CD4-positive, alpha-beta T cell treated with Interleukin-17A for 1 hour (primary cell): Measurements from ENCODE around the gene KRTAP12-4.
A peak's percentile ranks its signal among the peaks of the same experiment; 100 is the strongest.
"Not testable (repeated sequence)": the region's sequence is repeated elsewhere in the genome, so short reads cannot be mapped to it uniquely, and the experiment has no call there.

Experiments used
- DNase-seq: peaks from one replicate; pipeline ENCODE4 v3.0.0-alpha.2; 2020

KRTAP12-4 gene

DNA sequence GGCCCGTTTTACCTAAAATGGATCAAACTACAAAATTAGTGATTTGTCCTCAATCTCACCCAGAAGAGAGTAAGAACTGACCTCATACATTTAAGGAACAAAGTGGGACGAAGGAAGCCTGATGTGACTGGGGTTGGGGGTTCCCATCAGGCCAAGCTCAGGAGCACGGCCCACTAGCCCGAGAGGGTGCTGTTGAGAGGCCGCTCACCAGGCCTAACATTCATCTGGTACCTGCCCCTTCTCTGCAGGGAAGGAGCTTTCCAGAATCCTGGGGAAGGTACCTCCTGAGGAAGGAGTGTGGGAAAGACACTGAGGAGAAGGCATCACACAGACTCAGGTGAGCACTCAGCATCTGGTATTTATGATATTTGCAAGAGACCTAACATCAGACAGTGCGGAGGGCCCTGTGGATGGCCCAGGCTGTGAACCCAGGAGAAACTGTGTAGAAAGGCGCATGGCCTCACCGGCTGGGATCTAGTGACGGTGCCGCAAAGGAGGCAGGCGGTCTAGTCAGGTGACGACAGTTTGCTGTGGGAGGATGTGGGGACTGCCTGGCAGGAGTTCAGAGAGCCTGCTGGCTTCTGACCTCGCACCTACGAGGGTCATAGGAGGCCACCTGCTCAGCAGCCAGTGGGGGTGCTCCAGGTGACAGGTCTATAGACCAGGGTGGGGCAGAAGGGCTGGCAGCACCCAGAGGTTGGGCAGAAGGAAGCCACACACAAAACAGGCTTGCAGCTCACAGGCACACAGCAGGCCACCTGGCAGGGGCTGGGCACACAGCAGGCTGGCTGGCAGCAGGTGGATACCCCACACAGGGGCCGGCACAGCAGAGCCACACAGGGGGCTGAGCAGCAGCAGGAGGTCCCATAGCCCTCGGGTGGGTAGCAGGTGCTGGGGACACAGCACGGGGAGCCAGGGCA is 543 bp downstream of the KRTAP12-4 start:
- peak; percentile 81 for DNase-seq

DNA sequence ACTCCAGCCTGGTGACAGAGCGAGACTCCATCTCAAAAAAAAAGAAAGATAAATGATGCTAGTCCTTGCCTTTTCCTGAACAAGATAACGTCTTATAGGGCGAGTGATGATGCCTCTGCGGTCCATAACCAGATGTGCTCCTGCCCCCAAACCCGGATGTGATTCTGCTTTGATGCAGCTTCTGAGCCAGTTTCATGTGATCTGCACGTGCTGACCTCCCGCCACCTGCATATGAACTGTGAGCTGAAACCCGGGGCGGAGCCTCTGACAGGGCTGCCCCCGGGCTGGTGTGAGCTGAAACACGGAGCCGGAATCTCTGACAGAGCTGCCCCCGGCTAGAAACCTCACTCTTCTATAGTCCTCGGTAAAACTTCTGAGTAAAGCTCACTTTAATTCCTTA is 1.3 kb downstream of the KRTAP12-4 start:
- DNase-seq, result no peak

DNA sequence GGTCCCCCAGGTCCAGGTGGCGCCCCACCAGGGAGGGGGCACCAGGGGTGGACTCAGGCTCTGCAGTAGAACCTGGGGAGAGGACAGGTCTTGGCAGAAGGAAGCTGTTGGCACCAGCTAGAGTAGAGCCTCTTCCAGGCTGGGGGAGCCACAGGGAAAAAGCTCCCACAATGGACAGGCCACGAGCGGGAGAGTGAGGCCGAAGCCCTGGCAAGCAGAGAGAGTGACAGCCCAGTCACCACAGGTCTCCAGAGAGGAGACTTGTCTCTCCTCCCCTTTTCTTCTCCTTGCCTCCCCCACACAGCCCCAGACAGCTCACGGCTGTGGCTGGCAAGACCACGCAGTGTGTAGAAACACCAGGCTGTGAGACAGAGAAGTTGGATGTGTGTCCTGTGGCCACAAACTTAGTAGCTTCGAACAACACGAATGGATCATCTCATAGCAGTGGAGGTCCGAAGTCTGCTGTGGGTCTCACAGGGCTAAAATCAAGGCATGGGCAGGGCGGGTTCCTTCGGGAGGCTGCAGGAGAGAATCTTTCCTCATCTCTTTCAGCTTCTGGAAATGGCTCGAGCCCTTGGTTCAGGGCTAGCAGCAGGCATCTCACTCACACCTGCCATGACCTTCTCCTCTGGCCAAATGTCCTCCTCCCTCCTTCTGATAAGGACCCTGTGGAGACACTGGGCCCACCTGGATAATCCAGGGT is 3.3 kb downstream of the KRTAP12-4 start:
- DNase-seq, result no peak

DNA sequence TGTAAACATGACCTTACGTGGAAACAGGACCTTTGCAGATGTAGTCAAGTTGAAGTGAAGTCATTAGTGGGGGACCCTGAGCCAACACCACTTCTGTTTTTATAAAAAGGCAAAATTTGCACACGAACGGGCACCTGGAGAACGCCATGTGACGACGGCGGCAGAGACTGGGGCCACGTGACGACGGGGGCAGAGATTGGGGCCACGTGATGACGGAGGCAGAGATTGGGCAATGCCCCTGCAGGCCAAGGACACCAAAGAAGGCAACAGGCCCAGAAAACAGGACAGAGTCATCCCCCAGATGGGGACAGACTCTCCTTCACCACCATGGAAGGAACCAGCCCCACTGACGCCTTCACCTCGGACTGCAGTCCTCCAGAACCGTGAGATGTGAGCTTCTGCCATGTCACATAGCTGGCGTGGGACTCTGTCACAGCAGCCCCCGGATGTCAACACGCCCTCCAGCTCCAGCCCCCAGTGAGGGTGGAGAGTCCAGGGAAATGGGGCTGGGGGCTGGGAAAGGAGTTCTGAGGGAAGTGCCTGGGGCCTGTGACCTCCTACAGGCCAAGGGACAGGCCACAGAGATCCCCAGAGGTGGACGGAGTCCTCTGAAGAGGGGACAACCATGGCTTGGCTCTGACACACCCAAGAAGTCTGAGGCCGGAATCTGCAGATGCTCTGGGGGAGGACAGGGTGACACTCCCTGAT is 4.0 kb downstream of the KRTAP12-4 start:
- no peak for DNase-seq

DNA sequence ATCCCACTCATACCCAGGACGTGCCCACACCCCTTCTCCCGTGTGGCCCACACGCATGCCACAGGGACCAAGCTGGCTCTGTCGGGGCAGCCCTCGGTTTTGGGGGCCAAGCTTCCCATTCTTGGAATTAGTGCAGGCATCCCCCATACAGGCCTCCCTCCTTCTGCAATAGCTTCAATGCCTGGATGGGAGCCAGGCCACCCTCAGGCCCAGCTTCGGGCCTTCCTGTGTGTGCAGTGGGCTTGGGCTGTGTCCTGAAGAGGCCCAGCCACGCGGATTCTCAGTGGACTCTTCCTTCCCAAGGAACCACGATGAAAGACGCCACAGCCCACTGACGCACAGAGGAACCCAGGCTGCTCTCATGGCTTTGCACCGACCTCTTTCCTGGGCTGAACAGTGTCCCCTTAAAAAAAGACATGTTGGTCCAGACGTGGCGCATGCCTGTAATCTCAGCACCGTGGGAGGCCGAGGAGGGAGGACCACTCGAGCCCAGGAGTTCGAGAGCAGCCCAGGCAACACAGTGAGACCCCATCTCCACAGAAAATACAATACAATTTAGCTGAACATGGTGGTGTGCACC is 4.8 kb downstream of the KRTAP12-4 start:
- DNase-seq, result no peak

DNA sequence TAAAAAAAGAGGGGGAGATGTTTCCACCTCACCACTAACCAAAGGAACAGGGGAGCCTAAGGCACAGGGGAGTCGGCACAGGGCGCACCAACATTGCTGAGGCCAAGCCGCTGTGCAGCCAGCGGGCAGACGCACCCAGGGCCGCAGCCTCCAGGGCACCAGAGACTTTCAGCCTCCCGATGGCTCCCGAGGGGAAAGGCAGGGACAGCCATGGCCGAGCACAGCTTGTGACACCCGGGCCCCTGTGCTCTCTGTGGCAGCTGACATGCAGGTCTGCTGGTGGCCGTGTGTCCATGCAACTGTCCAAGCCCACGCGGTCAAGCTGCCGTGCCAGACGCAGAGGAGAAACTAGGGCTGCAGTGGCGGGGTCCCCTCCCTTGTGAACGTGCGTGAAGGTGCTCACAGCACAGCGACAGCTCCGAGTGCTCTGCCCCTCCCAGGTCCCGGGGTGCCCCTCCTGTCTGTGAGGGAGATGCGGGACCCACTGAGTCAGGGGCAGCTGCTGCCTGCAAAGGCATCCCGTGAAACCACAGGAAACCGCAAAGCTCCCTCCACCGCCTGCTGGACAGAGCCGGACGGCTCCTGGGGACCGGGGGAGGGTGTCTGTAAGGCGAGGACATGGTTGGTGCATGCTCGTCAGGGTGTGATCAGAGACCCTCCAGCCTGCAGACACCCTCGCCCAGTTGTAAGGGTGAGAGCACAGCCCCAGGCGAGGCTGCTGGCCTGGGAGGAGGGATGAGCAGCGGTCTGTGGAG is 5.7 kb downstream of the KRTAP12-4 start:
- DNase-seq, result no peak

DNA sequence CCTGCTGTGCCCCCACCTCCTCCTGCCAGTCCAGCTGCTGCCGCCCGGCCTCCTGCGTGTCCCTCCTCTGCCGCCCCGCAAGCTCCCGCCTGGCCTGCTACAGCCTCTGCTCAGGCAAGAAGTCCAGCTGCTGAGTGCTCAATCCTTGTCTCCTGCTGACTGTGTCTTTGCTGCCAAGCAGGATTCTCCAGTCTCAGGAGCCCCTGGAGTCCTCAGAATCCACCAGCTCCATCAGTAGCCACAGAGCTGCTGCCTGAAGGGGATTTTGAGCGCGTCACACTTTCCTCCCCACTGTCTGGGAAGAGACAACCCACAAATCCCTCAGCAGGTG is 7.3 kb downstream of the KRTAP12-4 start:
- DNase-seq, result no peak

DNA sequence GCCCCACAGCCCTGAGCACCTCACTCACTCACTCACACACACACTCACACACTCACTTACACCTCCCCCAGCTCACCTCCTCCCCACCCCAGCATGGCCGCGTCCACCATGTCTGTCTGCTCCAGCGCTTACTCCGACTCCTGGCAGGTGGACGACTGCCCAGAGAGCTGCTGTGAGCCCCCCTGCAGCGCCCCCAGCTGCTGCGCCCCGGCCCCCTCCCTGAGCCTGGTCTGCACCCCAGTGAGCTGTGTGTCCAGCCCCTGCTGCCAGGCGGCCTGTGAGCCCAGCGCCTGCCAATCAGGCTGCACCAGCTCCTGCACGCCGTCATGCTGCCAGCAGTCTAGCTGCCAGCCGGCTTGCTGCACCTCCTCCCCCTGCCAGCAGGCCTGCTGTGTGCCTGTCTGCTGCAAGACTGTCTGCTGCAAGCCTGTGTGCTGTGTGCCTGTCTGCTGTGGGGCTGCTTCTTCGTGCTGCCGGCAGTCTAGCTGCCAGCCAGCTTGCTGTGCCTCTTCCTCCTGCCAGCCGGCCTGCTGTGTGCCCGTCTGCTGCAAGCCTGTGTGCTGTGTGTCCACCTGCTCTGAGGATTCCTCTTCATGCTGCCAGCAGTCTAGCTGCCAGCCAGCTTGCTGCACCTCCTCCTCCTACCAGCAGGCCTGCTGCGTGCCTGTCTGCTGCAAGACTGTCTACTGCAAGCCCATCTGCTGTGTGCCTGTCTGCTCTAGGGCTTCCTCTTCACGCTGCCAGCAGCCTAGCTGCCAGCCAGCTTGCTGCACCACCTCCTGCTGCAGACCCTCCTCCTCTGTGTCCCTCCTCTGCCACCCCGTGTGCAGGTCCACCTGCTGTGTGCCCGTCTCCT is 7.9 kb downstream of the KRTAP12-4 start, which contains the start of gene KRTAP10-11:
Gene KRTAP10-11, plus strand, starts transcription at position 49 of the 856 bp plus-strand sequence. Its CDS starts 45 bp downstream, at position 94.
- not testable (repeated sequence) for DNase-seq

DNA sequence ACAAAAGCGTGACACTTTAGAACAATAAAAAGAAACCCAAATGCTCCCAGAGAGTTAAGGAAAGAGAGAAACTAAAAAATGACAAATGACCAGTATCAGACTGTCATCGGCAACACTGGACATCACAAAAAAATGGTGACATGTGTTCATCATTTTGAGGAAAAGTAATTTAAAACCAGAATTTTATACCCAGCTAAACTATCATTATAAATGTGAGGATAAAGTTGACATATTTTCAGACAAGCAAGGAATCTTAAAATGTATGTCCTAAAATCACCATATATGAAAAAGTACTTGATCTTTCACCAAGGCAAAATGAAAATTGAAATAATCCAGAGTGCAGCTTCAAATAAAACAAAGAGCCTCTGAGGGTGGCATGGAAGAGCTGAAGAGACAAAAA is 9.6 kb downstream of the KRTAP12-4 start:
- no peak for DNase-seq

DNA sequence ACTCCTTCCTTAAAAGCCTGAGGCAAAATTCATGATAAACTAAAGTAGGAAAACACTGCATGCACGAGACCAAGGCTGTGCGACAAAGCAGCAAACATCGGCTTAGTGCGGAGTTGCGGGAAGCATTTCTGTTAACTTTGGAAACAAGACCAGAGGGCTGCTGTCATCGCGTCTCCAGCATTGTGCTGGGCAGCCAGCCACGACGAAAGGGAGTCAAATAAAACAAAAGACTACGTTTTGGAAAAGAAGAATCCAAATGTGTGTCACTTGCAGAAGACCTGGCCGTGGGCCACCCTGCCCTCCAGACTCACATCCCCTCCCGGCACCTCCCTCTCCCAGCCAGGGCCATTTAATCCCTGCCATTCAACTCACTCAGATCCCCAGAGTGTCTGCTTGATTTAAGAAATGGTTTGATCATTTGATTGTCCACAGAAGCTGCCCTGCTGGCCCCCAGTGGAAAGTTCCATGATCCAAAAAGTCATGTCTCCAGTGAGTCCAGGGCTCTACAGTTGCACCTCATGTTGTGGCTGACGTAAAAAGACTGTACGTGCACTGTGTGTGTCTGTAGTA is 10.6 kb downstream of the KRTAP12-4 start:
- DNase-seq, result no peak

DNA sequence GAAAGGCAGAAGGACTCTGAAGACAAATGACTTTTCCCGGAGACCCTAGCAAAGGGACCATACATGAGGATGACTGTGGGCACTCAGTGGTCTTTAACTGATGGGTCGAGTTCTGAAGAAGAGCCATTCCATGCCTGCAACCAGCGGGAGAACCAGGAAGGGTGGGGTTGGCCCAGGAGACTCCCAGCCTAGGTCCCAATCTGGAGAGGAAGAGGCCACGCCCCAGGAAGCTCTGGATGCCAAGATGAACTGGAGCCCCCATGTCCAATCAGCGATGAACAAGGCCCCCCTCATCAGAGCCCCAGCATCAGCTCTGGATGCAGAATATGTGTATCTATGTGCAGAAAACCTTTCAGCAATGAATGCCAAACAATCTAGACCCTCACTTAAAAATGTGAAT is 13.7 kb downstream of the KRTAP12-4 start:
- no peak for DNase-seq

DNA sequence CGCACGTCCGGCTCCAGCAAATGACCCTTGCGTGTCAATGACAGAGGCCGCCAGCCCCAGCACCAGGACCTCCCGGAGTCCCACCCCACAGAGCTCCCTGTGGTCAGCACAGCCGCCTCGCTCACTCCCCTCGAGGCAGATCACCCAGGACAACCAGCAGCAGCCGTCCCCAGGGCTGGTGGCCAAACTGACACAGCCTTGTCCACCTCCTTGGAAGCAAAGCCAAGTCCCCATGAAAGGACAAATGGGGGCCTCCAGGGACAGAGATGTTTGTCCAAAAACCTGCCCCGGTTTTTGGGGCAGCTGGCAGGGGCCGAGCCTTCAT is 15.2 kb downstream of the KRTAP12-4 start:
- DNase-seq, result no peak

DNA sequence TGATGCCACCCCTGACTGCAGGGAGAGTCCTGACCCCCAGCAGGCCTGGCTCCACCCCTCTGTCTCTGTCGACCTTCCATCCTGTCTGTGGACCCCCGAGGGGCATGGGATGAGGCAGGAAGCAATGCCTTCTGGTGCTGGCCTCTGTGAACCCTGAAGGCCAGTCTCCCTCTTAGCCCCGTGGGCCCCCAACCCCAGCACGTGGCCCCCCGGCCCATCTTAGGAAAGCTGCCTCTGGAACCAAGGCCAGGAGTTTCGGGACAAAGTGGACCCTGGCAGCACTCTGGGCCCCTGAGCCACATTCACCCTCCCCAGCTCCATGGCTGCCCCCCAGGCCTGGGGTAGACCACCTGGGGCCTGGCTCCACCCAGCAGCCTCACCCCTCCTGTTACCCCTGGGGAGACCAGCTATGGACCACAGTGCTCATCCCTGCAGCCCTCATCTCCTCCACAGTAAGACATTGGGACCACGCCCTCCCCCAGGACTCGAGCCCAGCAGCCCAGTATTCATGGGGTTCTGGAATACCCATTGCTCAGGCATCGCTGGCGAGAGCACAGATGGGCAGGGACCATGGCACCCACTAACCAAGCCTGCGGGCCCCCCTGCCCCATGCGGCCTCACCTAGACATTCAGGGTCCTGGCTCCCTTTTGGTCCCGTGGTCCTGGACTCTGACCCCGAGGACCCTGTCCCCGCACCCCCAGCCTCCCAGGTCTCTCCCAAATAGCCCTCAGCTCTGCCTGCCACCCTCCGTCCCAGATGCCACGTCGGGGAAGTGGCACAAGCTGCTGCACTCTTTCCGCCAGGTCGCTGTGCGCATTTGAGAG is 15.7 kb downstream of the KRTAP12-4 start:
- DNase-seq, result not testable (repeated sequence)

DNA sequence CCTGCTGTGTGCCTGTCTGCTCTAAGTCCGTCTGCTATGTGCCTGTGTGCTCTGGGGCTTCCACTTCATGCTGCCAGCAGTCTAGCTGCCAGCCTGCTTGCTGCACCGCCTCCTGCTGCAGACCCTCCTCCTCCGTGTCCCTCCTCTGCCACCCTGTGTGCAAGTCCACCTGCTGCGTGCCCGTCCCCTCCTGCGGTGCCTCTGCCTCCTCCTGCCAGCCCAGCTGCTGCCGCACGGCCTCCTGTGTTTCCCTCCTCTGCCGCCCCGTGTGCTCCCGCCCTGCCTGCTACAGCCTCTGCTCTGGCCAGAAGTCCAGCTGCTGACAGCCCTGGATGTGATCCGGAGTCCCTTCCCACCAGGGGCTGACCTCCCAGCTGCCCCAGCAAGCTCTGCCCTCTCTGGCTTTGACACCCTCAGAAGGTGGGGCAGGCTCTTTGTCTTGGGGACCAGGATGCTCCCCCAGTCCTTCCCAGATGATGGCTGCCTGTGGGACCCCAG is 16.6 kb downstream of the KRTAP12-4 start:
- DNase-seq, result not testable (repeated sequence)

DNA sequence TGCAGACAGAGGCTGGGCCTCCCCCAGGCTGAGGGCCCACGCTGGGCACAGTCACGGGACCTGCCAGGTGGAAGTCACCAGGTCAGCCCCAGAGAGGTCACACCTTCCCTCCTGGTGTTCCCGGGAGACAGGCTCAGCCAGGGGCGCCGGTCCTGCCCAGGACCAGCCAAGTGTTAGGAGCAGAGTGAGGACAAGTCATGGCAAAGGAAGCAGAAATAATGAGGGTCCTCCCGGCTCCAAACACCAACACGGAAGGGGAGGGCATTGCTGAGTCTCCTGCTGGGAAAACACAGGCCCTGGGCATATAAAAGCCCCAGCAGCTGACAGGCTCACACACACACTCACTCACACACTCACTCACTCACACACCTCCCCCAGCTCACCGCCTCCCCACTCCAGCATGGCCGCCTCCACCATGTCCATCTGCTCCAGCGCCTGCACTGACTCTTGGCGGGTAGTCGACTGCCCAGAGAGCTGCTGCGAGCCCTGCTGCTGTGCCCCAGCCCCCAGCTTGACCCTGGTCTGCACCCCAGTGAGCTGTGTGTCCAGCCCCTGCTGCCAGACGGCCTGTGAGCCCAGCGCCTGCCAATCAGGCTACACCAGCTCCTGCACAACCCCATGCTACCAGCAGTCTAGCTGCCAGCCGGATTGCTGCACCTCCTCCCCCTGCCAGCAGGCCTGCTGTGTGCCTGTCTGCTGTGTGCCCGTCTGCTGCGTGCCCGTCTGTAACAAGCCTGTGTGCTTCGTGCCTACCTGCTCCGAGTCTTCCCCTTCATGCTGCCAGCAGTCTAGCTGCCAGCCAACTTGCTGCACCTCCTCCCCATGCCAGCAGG is 17.2 kb downstream of the KRTAP12-4 start, which contains the start of gene KRTAP10-10:
Gene KRTAP10-10, plus strand, starts transcription at position 339 of the 833 bp plus-strand sequence. Its CDS starts 62 bp downstream, at position 401.
- DNase-seq, result no peak

DNA sequence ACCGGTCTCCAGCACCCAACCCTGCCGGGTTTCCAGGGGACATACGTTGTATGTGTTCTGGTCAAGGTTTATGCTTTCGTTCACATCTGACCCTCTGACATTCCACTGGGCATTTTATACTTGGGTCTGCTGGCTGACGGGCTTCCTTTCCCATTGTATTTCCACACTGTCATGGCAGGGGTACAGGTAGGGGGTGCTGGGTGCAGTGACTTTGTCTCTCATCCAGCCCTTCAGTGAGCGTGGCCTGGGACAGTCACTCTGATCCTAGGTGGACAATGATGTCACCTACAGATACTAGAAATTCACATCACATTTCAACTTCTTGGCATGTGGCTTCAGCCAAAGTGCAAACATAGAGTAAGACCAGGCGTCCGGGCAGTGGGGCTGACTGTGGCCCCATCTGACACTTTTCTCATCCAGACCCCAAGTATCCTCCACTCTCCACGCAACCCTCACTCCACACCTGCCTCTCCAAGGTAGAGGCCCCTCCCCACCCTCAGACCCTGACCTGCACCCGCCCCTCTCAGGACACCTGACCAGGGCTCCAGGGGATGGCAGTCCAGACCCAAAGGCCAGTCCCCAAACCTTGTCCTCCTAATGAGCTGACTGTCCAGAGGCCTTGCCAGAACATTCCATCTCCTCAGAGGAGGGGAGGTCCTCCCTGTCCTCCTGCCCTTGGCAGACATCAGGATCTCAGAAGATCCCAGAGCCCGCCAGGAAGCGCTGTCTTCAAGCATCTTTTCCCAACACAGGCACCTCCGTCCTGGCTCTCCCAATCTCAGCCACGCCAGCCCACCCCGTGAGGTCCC is 18.0 kb downstream of the KRTAP12-4 start:
- no peak for DNase-seq

DNA sequence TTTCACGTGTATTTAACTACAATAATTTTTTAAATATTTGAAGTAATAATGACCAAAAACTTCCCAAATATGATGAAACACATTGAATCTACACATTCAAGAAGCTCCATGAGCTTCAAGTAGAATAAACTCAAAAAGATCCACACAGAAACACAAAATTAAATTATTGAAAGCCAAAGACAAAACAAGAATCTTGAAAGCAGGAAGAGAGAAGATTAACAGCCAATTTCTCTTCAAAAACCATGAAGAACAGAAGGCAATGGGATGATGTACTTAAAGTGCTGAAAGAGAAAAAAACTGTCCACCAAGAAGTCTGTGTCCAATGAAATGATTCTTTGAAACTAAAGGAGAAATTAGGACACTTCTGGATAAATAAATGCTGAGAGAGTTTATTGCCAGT is 22.4 kb downstream of the KRTAP12-4 start:
- no peak for DNase-seq

DNA sequence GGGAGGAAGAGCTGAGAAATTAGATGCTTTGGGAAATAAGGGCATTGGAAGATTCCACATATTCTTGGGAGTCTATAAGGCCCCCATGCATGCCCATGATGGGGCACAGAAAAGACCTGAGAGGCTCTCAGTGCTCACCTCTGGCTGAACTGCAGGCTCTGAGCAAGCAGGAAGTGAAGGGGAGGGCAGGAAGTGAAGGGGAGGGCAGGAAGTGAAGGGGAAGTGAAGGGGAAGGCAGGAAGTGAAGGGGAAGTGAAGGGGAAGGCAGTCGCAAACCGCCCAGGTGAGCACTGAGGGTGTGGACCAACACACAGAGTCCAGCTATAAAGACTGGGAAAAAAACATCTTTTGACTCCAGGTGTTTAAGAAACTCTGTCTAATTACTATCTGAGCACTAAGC is 24.0 kb downstream of the KRTAP12-4 start:
- peak; percentile 31 for DNase-seq
